ENCODE results near the gene LIMA1. TPM values are rescaled to one million over a fixed set of nuclear protein-coding genes. Genes with fewer than 3 reads are reported as not detected.
"Not testable (repeated sequence)": the region's sequence is repeated elsewhere in the genome, so short reads cannot be mapped to it uniquely, and the experiment has no call there.

Gene LIMA1
- total RNA-seq = 10 to 100 TPM in 5 of 6 experiments, 1 to 10 TPM in 1; 7.3 to 21.9 (median 13.1) TPM
- long read RNA-seq, partial matches to known transcripts = 1 of 3 reads
- long read RNA-seq, other reads (novel, unspliced or antisense) = 0 of 3 reads

DNA sequence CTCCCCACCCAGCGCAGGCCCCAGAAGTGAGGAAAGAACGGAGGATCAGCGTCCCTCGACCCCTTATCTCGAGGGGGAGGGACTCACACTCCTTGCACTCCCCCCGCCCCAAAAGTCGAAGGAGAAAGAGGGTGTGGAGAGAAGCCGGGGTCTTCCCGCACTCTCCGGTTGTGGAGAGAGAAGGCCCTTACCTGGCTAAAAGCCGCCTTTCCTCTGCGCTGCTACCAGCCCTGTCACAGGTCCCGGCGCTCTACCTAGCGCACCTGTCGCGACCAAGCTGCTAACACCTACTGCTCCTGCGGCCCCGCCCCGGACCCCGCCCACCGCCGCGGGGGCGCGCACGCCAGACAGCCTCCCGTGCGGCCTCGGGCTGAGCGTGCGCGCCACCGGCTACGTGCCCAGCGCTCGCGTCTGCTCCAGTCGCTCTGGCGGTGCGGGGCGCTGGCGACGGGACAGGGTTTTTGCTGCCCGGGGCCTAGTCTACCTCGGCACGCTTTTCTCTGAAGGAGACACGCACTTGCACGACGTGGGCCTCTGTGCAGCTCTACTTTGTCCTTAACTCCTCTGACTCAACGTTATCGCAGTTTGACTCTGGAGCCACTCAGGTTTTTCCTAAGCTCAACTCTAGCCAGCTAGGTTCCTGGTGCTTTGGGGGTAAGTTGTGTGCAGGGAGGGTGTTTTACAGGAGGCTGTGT, at the start of gene LIMA1:
Gene LIMA1, minus strand, starts transcription at position 292 of the 695 bp plus-strand sequence. CDS start 34,769 bp downstream, outside the sequence.
- peak within 1 kb of the TSS; percentile 73 to 87 (median 83) for H3K4me3 ChIP-seq
- no peaks in the 10 kb centered on the region for H3K9me3 ChIP-seq
- peaks cover 0 to 15% (median 5%) of the 10 kb centered on the region in 4 donors for H3K4me1 ChIP-seq
- WGBS (ENCODE audit: insufficient coverage, low coverage, low lambda C conversion rate, missing lambda C conversion rate) = 3% methylated on average over 7 of the region's 52 CpGs
- intact Hi-C loops (cut with DNase I) = no loop called here
- no peaks in the 10 kb centered on the region for H3K36me3 ChIP-seq
- no peaks in the 10 kb centered on the region for H3K27me3 ChIP-seq
- TF ChIP-seq, protein P1, sequence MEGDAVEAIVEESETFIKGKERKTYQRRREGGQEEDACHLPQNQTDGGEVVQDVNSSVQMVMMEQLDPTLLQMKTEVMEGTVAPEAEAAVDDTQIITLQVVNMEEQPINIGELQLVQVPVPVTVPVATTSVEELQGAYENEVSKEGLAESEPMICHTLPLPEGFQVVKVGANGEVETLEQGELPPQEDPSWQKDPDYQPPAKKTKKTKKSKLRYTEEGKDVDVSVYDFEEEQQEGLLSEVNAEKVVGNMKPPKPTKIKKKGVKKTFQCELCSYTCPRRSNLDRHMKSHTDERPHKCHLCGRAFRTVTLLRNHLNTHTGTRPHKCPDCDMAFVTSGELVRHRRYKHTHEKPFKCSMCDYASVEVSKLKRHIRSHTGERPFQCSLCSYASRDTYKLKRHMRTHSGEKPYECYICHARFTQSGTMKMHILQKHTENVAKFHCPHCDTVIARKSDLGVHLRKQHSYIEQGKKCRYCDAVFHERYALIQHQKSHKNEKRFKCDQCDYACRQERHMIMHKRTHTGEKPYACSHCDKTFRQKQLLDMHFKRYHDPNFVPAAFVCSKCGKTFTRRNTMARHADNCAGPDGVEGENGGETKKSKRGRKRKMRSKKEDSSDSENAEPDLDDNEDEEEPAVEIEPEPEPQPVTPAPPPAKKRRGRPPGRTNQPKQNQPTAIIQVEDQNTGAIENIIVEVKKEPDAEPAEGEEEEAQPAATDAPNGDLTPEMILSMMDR (IDR thresholded peaks at IDR 0.05) = peak in 2 of 4 donors; percentile 39 to 49
- TF ChIP-seq POLR2A (IDR thresholded peaks at IDR 0.05) = peak; percentile 82
- peak within 1 kb of the TSS; percentile 42 to 76 (median 71) for H3K27ac ChIP-seq
- DNase-seq = peak; percentile 93 to 95 (median 95)
- peak; percentile 100 for ATAC-seq

DNA sequence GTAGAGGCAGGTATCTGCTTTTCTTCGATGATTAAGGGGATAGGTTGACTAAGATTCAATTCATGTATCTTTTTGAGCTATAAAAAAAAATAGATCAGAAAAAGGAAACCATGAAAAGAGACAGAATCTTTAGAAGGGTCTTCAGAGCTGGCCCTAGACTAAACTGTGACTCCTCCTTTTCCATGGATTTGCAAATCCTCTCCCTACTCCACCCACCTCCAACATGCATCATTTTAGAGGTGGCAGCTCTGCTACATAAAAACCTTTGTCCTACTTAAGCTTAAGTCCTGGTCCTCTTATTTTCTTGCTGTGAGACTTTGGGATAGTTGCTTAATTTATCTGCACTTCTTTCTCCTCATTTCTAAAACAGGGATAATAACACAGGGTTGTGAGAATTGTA, 48.4 kb upstream of the LIMA1 start:
- Histone ChIP-seq H3K36me3 (no peaks in the 10 kb centered on the region), H3K27ac (no peak overlapping the region), H3K4me1 (peaks cover 0 to 9% (median 3%) of the 10 kb centered on the region in 4 donors), H3K9me3 (no peaks in the 10 kb centered on the region), H3K27me3 (no peaks in the 10 kb centered on the region), H3K4me3 (no peak overlapping the region)
- WGBS (ENCODE audit: insufficient coverage, low coverage, low lambda C conversion rate, missing lambda C conversion rate) = 92% methylated on average over 1 of the region's 1 CpG
- intact Hi-C loops (cut with DNase I) = no loop called here
- DNase-seq = no peak
- no peak for ATAC-seq
- TF ChIP-seq, protein P1 (IDR thresholded peaks at IDR 0.05) = no peak
- no peak for TF ChIP-seq POLR2A (IDR thresholded peaks at IDR 0.05)

DNA sequence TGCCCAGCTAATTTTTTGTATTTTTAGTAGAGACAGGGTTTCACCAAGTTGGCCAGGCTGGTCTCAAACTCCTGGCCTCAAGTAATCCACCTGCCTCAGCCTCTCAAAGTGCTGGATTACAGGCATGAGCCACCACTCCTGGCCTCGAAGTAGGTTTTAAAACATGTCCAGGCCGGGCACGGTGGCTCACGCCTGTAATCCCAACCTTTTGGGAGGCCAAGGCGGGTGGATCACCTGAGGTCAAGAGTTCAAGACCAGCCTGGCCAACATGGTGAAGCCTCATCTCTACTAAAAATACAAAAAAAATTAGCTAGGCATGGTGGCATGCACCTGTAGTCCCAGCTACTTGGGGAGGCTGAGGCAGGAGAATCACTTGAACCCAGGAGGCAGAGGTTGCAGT, 45.3 kb upstream of the LIMA1 start:
- H3K36me3 ChIP-seq; ATAC-seq; intact Hi-C loops (cut with DNase I); H3K4me3 ChIP-seq; DNase-seq; H3K27ac ChIP-seq; H3K9me3 ChIP-seq; H3K27me3 ChIP-seq: not testable (repeated sequence)
- WGBS (ENCODE audit: insufficient coverage, low coverage, low lambda C conversion rate, missing lambda C conversion rate) = 100% methylated on average over 4 of the region's 5 CpGs
- peaks cover 0 to 37% (median 8%) of the 10 kb centered on the region in 4 donors for H3K4me1 ChIP-seq

DNA sequence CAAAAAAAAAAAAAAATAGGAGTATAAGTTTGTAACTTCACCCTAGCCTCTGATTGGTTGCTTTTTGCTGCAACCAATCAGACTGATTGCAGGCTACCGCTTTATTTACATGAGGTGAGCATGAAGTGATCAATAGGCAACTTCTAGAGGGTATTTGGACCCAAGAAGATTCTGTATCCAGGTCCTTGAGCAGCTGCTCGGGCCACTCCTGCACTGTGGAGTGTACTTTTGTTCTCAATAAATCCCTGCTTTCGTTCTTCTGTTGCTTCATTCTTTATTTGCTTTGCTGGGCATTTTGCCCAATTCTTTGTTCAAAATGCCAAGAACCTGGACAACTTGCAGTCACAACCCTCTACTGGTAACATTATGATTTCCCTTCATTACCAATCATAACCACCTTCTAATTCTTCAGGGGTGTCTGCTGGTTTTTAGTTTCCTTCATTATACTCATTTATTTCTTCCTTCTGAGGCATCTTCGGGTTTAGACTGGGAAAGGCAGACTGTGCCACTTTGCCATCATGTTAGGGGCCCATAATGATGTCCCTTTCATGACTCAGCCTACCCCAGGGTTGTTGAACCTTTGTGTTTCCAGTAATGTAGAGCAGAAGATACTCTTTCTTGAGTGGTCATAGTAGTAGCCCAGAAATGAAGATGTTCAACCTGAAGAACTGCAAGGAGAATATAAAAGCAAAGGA, 43.4 kb upstream of the LIMA1 start:
- peaks cover 0 to 34% (median 8%) of the 10 kb centered on the region in 4 donors for H3K4me1 ChIP-seq
- no peaks in the 10 kb centered on the region for H3K9me3 ChIP-seq
- no peaks in the 10 kb centered on the region for H3K27me3 ChIP-seq
- peak; percentile 75 to 86 (median 81) for ATAC-seq
- intact Hi-C loops (cut with DNase I) = no loop called here
- TF ChIP-seq POLR2A (IDR thresholded peaks at IDR 0.05) = peak; percentile 32
- TF ChIP-seq, protein P1 (IDR thresholded peaks at IDR 0.05) = peak in 1 of 4 donors; percentile 23
- peak overlapping the region; percentile 44 to 88 (median 79) for H3K27ac ChIP-seq
- 33% methylated on average over 4 of the region's 4 CpGs for WGBS (ENCODE audit: insufficient coverage, low coverage, low lambda C conversion rate, missing lambda C conversion rate)
- peak overlapping the region in 2 of 3 donors; percentile 23 to 41 for H3K4me3 ChIP-seq
- peak in 1 of 3 donors; percentile 71 for DNase-seq
- no peaks in the 10 kb centered on the region for H3K36me3 ChIP-seq
